Right renal cortex interstitium (tissue), 3 donors: ENCODE data around the gene NCAPG2. TPM values are rescaled to one million over a fixed set of nuclear protein-coding genes. Genes with fewer than 3 reads are reported as not detected.

Source experiments
- DNase-seq, 3 donors: peaks; one replicate each; pipeline ENCODE4 v3.0.0-alpha.2; 2013; ENCODE audit warnings: low read depth in 3 of 3, low spot score in 2 of 3
- polyA plus RNA-seq, 3 donors: library from polyadenylated mRNA; unstranded; fragments of 120-200 nt; gene quantifications; one replicate each; pipeline ENCODE4 v1.2.1, GENCODE V29; 2013; ENCODE audit not compliant: insufficient read length in 3 of 3

The NCAPG2 gene
- polyA plus RNA-seq, 3 donors, result 24.2 to 26.2 (median 25.7) TPM

DNA sequence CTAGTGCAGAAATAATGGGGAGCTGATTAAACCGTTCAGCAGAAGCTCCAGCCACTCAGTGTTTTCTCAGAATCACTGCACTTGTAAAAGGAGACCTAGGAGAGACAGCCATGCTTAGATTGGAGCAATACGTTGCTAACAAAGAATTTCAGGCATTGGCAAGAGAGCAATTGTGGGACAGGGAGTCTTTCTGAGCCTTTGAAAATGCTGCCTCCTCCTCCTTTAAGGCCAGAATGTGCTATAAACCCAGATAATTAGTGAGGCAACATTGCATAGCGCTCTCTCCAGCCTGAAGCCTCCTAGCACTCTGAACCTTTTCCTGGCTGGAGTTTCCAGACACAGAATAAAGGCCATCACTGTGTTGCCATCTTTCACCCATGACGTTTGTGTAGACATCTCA is 98.5 kb downstream of the NCAPG2 start:
- DNase-seq, result no peak

DNA sequence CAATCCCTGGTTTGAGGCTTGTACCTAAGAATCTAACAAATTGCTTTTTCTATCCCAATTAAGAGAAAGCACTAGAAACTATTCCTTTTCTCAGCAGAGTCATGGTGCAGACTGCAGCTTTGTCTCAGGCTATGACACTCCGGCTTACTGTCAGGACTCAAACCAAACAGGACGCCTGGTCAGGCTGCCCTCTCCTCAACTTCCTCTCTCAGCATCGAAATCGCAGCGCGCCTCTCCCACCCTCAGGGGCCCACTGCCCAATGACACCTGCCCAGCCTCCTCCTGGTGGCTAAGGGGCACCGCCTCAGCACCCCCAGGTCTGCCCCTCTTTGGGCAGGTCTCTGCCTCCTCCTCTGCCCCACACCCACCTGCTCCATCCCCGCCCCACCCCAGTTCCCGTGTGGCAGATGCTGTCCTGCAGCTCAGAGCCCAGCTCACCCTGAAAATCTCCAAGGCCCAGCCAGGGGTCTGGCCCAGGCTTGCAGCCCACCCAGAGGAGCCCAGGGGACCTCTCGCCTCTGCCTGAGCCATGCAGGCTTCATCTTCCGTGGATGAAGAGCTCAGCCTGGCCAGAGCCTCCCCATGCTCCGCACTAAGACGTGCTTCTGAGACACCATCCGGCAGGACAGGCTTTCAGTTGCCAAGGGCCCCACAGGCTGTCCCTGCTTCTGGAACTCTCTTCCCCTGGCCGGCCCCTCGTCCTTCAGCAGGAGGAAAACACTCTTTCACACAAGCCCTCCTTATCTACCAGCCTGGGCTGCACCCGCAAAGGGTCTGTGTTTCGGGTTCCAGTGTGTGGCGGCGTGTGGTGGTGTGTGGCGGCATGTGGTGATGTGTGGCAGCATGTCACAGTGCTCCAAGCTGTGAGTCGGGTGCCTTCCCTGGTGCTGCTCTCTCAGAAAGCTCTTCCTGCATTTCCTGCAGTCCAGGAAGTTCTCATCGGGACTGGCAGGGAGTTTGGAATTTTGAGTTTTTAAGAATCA is 100.5 kb downstream of the NCAPG2 start:
- DNase-seq, result no peak

DNA sequence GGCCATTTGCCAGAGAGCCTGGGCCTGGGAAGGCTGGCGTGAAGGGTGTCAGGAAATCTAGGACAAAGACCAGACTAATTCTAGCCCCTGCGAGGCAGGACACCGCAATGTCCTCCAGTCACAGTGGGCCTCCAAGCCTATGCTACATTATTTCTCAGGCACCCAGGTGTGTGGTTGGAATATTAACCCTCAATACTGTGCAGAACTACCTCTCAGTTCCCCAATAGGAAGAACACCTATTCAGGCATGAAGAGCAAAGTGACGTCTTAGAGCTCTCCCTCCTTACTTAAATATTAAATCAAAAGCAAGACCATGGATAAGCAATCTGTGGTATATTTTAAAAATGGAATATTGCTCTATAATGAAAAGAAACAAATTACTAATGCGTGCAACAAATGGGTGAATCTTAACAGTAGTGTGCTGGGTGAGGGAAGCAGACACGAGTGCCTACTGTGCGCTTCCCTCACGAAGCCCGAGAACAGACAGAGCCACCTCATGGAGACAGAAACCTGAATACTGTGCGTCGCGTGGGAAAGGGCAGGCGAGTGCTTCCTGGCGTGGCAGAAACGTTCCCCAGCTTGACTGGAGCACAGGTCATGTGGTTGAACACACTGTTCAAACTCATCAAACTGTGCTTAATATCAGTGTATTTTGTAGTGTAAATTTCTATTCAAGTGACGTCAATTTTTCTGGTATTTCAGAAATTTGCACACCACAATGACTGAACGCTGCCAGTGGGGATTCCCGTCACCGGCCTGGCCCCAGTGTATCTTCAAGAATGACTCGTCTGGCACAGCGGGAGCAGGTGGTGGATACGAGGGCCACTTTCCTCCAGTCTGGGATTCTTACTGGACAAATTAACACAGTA is 101.5 kb downstream of the NCAPG2 start:
- DNase-seq, result no peak

DNA sequence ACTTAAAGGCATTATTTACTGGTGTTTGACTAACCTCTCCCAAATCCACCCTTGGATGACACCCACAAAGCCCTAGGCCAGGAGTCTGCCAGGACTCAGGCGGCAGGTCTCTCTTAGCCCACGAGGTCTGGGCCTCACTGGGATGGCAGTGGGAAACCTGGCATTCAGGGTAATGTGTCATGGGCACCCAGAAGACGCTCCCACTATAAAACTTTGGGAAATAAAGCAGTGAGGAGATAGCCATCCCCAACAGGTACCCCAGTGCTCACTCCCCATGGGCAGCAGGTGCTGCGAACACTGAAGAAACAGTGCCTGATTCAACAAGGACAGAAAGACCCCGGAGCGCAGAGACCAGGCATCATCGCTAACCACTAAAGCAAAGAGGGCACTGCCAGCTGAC is 102.6 kb downstream of the NCAPG2 start:
- no peak for DNase-seq

DNA sequence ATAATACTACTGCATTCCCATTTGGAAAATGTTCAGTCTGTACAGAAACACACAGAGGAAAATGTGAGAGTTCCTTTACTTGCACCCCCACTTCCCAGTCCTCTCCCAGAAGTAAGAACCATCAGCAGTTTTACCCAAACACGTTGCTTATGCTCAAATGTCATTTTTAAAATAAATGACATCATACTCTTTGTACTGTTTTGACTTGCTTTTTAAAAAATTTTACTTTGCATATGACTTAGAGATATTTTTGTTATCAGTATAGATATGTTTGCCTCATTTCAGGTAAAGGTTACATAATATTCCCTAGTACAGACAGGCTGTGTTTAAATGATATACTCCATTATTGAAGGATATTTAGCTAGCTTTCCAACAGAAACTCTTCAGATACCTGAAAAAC is 103.5 kb downstream of the NCAPG2 start:
- no peak for DNase-seq

DNA sequence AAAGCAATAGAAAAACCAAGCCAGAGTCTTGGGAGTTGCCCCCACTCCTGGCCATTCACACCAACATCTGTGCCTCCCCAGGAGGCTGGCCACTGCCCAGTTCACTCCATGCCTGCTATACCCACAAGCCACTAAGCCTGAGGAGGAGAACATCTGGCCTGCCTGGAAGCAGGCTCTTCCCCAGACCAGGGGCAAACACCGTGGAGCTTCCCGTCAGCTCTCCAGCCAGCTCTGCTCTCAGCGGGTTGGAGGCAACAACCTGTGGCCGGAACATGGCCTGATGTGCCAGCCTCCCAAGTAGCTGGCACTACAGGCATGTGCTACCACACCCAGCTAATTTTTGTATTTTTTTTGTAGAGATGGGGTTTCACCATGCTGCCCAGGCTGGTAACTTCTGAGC is 107.9 kb downstream of the NCAPG2 start:
- no peak for DNase-seq

DNA sequence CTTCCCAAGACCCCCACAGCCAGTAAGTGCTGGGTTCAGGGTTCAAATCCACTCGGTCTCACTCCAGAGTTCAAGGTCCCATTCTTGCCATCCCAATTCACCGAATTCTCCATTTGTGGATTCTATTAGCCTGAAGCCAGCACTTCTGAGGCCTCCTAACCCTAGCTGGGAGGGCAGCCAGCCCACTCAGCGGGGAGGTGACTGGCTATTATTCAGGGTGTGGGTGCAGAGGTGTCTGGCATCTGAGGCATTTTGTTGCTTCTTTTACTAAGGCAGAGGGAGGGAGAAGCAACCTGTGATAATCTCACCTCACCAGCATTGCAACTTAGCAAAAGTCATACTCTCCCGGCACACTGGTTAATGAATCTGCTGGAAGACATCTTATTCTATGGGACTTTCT is 108.3 kb downstream of the NCAPG2 start:
- DNase-seq, result no peak

DNA sequence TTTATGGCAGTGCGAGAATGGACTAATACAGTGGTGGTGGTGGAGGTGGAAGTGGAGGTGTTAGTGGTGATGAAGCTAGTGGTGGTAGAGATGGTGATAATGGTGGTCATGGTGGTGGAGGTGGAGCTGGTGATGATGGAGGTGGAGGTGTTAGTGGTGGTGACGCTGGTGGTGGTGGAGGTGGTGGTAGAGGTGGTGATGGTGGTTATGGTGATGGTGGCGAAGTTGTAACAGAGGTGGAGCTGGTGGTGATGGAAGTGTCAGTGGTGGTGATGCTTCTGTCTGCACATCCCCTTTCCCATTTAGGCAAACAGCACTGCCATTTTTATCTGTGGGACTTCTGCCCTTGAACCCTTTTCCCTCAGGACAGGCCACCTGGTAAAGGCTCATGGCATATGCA is 109.5 kb downstream of the NCAPG2 start:
- no peak for DNase-seq

DNA sequence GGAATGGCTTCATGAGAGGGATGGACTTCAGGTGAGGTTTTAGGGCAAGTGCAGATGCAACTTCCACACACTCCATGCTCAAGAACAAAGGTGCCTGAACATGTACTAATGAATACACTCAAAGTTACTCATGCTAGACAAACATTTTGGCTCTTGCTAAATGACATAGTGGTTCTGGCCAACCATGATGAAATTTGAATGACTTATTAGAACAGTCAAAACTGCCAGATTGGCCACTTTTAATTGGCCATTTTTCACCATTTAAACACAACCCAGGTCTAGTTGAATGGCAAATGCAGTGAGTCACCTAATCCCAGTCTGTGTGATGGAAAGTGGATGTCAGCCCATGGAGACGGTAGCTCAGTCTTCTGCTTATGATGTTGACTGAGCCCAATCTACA is 112.1 kb downstream of the NCAPG2 start:
- no peak for DNase-seq

DNA sequence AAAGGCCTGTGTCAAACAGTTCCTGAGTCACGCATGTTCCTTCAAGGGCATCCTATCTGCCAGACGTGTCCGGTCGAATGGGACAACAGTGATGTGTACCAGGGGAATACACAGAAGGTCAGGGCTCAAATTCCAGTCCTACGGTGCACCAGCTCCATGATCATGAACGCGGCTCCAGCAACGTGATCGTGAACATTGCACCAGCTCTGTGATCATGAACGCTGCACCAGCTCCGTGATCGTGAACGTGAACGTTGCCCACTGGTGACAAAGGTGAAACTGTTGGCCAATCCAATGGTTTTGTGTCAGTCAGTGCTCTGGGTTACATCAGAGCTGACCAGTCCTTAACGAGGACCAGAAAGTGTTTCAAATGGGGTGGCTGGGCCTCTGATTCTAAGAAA is 112.7 kb downstream of the NCAPG2 start:
- DNase-seq, result no peak

DNA sequence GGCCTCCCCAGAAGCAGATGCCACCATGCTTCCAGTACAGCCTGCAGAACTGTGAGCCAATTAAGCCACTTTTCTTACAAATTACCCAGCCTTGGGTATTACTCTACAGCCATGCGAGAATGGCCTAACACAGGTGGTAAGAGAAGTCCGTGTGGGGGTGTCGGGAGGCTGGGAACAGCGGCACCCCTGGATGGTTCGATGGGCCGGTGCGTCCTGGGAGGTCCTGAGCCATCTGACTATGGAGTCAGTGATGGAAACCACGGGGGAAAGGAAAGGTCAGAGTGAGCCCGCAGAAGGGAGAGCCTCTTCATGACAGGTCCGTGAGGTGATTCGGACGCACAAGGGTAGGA is 114.4 kb downstream of the NCAPG2 start:
- DNase-seq, result no peak

DNA sequence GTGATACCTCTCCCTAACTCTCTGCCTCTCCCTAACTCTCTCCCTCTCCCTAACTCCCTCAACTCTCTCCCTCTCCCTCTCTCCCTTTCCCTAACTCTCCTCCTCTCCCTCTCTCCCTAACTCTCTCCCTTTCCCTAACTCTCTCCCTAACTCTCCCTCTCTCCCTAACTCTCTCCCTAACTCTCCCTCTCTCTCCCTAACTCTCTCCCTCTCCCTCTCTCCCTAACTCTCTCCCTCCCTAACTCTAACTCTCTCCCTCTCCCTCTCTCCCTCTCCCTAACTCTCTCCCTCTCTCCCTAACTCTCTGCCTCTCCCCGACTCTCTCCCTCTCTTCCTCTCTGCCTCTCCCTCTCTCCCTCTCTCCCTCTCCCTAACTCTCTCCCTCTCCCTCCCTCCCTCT is 115.0 kb downstream of the NCAPG2 start:
- DNase-seq, result no peak

DNA sequence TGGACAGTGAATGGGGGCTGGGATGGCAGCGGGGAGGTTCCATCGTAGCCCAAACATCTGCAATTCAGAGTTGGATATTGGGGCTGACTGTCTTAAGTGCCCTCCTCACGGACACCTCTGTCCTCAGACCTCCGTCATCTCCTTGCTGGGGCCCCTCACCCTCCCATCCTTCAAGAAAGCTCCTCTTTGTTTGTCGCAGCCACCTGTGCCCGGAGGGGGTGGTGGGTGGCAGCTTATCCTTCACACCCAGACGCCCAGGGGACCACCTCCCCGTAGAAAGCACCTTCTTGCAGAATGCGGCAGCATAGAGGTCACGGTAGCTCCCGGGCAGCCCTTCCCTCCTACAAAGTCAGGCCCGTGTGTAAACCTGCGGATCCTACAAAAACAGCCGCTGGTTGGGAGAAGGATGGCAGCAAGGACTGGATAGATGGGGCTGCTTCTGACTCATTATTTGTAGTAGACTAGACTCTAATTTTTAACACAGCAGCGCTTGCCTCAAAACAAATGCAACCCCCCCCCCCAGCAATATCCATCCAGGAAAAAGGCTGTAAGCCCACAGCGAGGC is 115.6 kb downstream of the NCAPG2 start:
- DNase-seq, result no peak

DNA sequence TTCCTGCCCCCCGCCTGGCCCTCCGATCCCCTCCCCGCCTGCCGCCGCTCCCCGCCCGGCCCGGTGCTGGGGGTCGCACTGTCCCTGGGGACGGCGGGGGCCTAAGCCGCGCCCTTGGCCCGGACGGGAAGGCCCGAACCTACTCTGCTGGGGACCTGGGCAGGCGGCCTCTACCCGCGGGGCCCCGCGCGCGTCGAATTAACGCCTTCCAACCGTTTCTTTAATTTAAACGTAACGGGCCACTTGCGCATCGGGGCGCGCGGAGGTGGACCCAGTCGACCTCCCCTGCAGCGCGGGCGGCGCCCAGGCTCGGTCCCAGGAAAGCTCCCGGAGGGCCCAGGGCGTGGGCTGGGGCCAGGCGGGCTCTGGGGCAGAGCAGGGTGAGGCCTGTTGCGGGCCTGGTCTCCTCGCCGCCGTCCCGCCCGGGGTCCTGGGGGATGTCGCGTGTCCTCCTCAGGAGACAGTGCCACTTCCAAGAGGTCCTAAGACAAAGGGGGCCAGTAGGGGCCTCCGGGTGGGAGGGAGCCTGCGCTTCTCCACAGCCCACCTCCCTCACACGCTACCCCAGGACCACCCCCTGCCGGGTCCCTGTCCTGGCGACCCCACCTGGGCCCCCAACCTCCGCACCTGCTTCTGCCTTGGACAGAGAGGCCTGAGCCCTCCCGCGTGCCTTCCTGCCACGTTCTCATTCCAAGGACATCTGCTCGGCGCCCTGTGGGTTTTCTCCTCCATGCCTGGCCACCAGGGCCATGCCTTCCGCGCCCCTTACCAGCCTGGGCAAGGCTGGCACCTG is 116.3 kb downstream of the NCAPG2 start:
- DNase-seq, result no peak

DNA sequence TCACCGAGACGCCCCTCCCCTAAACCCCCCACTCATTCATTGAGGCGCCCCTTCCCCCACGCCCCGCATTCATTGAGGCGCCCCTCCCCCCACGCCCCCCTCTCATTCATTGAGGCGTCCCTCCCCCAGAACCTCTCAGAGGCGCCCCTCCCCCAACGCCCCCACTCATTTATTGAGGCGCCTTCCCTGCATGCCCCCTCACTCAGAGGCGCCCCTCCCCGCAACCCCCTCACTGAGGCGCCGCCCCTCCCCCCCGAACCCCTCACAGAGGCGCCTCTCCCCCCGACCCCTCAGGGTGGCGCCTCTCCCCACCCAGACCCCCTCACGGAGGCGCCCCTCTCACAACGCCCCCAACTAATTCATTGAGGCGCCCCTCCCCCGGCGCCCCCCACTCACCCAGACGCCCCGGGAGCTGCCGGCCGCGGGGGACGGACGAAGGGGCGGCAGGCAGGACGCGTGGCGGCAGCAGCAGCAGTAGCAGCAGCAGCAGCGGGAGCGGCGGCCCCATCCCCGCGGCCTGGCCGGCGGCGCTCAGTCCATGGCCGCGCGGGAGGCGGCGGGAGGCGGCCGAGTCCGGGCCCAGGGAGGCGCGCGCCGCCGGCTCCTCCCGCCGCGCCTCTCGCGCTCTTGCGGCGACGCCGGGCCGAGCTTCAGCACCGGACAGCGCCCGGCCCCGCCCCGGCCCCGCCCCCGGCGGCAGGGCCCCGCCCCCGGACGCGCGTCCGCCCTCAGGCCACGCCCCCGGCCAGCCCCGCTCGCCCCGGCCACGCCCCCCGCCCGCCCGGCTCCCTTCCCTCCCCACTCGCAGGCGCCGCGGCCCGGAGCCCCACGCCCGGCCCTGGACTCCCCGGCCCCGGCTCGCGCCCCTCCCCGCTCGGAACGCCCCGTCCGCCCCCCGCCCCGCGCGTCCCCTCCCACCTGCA is 117.2 kb downstream of the NCAPG2 start, which contains the start of gene PTPRN2:
Gene PTPRN2 (minus strand): TSS at position 662 of the 923 bp plus-strand sequence.
- DNase-seq, result peak in 2 of 3 donors; percentile 29 to 40

DNA sequence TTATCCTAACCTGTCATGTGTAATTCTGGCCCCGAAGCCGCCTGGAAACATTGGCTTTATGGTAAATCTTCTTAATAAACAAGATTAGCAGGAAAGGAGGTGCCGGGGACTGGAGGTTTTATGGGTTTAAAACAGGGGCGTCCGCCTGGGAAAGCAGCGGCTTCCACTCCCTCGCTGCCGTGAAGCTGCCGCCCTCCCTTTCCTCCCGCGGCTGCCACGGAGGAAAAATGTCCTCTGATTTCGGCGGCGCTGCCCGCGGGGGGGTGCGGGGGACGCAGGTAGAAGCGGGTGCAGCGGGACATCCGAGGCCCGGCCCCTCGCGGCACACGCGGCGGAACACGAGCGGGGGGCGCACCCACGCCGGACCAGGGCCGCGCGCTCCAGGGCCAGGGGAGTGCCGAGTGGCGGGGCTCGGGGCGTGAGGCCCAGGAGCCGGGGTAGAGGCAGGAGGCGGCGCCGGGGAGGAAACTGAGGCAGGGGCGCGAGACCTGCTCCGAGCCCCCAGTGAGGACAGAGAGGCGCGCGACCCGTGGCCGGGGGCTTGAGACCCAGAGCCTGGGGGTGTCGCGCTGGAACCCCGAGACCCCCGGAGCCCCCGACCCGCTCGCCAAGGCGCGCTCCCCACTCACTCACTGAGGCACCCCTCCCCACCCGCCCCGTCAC is 118.0 kb downstream of the NCAPG2 start:
- DNase-seq, result no peak

DNA sequence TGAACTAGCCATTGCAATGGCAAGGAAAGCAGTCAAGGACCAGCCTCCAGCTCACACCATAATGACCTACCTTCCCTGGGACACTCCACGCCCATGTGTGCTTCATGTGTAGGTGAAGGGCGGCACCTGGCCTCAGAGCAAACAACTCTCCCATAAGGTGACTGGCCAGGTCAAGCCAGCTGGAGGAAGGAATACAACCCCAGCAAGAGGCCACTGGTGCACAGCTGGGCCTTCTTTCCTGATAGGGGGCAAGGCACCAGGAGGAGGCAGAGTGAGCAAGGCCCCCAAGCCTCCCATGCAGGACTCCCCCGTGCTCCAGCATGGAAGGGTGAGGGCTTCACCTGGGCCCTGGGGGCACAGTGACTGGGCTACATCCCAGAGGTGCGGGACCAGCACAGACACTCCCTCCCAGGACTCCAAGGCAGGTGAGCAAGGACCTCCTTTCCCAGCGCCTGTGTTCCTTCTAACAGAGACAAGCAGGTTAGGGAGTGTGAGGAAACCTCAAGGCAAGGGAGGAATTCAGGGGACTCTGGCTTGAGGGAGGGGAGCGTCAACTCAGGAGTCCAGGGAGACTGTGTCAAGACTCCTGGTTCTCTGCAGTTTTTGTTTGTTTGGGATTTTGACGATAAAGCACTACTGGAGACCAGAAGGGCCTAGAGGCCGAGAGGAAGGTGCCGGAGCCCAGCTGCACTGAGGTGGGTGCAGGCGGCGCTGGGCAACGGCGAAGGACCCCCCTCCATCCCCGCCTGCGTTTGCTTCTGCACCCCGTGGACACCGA is 118.7 kb downstream of the NCAPG2 start:
- no peak for DNase-seq

DNA sequence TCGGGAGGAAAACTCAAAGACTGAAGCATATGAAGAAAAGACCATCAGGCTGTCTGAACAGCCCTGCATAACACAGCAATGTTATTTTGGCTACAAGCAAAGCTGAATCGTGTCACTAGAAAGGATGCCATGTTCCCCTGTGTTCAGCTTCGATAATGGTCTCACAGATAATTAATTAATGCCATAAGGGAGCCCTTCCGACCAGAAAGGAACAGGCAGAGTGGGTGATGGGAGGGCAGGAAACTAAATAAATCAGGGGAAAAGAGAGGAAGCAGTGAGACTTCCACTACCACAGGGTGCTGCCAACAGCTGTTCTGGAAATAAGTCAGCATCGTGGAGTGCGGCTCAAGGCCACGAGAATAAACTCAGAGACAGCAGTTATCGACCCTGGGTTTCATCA is 120.2 kb downstream of the NCAPG2 start:
- DNase-seq, result no peak
